PC-3 (cell line): ENCODE results near the gene SERPINA5. TPM values are rescaled to one million over a fixed set of nuclear protein-coding genes. Genes with fewer than 3 reads are reported as not detected.

Experiments
- ATAC-seq: fragments of 200-7000 bp; cut with Tn5 transposase; 2 replicates; pipeline ENCODE4 v1.9.1; 2020; ENCODE audit warnings: mild to moderate bottlenecking, moderate library complexity
- BruUV-seq: library from RNA; stranded (reverse); fragments of 400-500 nt; replicated peaks from 2 replicates; lab custom pipeline; 2021; lab: Mats Ljungman, UMichigan
- CTCF ChIA-PET: fragments of 300-600 bp; sonication (Branson Sonifier 250); formaldehyde crosslinking; loops from one replicate; lab custom pipeline; 2022; ENCODE audit warnings: antibody characterized with exemption; lab: Charles Lee
- POLR2A ChIA-PET: fragments of 300-600 bp; sonication (Branson Sonifier 250); formaldehyde crosslinking; loops from one replicate; lab custom pipeline; 2022; ENCODE audit warnings: antibody characterized with exemption; ENCODE audit not compliant: unreplicated experiment; lab: Charles Lee
- DNase-seq: peaks from one replicate; pipeline ENCODE4 v3.0.0-alpha.2; 2015
- H2AFZ ChIP-seq: fragments of 300-600 bp; sonication (generic); 2 replicates; pipeline ENCODE4 v1.6.0; 2016; ENCODE audit warnings: antibody characterized with exemption, low read length
- H3F3A ChIP-seq: fragments of 300-600 bp; sonication (generic); one replicate; pipeline ENCODE4 v1.6.0; 2017; ENCODE audit warnings: antibody characterized with exemption, low read length, control low read depth, mild to moderate bottlenecking; ENCODE audit not compliant: unreplicated experiment
- H3K27ac ChIP-seq: fragments of 300-600 bp; sonication (generic); 2 replicates; pipeline ENCODE4 v1.5.1; 2016; ENCODE audit warnings: mild to moderate bottlenecking, low read length
- H3K27me3 ChIP-seq: fragments of 300-600 bp; sonication (generic); 2 replicates; pipeline ENCODE4 v1.6.1; 2016; ENCODE audit warnings: low read length, mixed read lengths
- H3K36me3 ChIP-seq: fragments of 300-600 bp; sonication (generic); 2 replicates; pipeline ENCODE4 v1.6.1; 2016; ENCODE audit warnings: low read depth, mixed run types, low read length, mixed read lengths
- H3K4me1 ChIP-seq: fragments of 300-600 bp; sonication (generic); 2 replicates; pipeline ENCODE4 v1.5.1; 2016; ENCODE audit warnings: low read length; ENCODE audit not compliant: insufficient read depth
- H3K4me2 ChIP-seq: fragments of 300-600 bp; sonication (generic); 2 replicates; pipeline ENCODE4 v1.6.0; 2016; ENCODE audit warnings: low read length
- H3K4me3 ChIP-seq: fragments of 300-600 bp; sonication (generic); 2 replicates; pipeline ENCODE4 v1.5.1; 2016; ENCODE audit warnings: mild to moderate bottlenecking, low read length, mixed read lengths
- H3K79me2 ChIP-seq: fragments of 300-600 bp; sonication (generic); 2 replicates; pipeline ENCODE4 v1.6.1; 2017; ENCODE audit warnings: low read length, mixed read lengths
- H3K9ac ChIP-seq: fragments of 300-600 bp; sonication (generic); 2 replicates; pipeline ENCODE4 v1.6.0; 2016; ENCODE audit warnings: mild to moderate bottlenecking, low read length
- H3K9me2 ChIP-seq: fragments of 300-600 bp; sonication (generic); replicated peaks from 2 replicates; pipeline ENCODE4 v1.6.1; 2016; ENCODE audit warnings: mixed run types, low read length, mixed read lengths
- H3K9me3 ChIP-seq: fragments of 300-600 bp; sonication (generic); 2 replicates; pipeline ENCODE4 v1.6.1; 2016; ENCODE audit warnings: low read length, mixed read lengths
- H4K20me1 ChIP-seq: fragments of 300-600 bp; sonication (generic); 2 replicates; pipeline ENCODE4 v1.6.1; 2016; ENCODE audit warnings: low read length, mixed read lengths
- EZH2 ChIP-seq: fragments of 300-600 bp; sonication (generic); IDR thresholded peaks from one replicate; pipeline ENCODE4 v1.6.1; 2017; ENCODE audit warnings: antibody characterized with exemption, mild to moderate bottlenecking, low read length; ENCODE audit not compliant: unreplicated experiment
- EZH2phosphoT487 ChIP-seq: fragments of 300-600 bp; sonication (generic); IDR thresholded peaks from 2 replicates; pipeline ENCODE4 v1.6.1; 2018; ENCODE audit warnings: mild to moderate bottlenecking, antibody characterized with exemption, low read length, borderline replicate concordance
- intact Hi-C: fragments of 100-400 bp; cut with micrococcal nuclease; formaldehyde crosslinking; loops from 2 replicates; pipeline ENCODE4 v1.9.0; 2023
- total RNA-seq: library from RNA; depleted of rRNA; stranded (reverse); fragments of >200 nt; gene quantifications from 2 replicates; pipeline ENCODE4 v1.2.3, GENCODE V29; 2014
- TF ChIP-seq, protein P1 (sequence below): fragments of 300-600 bp; sonication (generic); conservative IDR thresholded peaks from 2 replicates; pipeline ENCODE4 v1.5.1; 2017; ENCODE audit warnings: antibody characterized with exemption, low read depth, mild to moderate bottlenecking, low read length

Gene SERPINA5
- total RNA-seq, 1 experiment from 2014 or later = not detected

GRCh38 chr14:94638339-94638738 lies 57.1 kb downstream of the SERPINA5 start:
- DNase-seq (no peak), ATAC-seq (no peak)
- Histone ChIP-seq H3F3A (no peaks in the 10 kb centered on the region), H3K36me3 (no peaks in the 10 kb centered on the region), H4K20me1 (no peaks in the 10 kb centered on the region), H3K9ac (no peak overlapping the region), H2AFZ (no peak overlapping the region), H3K27ac (no peak overlapping the region), H3K9me2 (no peaks in the 10 kb centered on the region), H3K27me3 (no peaks in the 10 kb centered on the region), H3K4me2 (no peak overlapping the region), H3K9me3 (no peaks in the 10 kb centered on the region), H3K4me3 (no peak overlapping the region), H3K4me1 (no peaks in the 10 kb centered on the region), H3K79me2 (no peaks in the 10 kb centered on the region)
- BruUV-seq = no TSS peak
- CTCF ChIA-PET = no interaction called here
- TF ChIP-seq, protein P1, sequence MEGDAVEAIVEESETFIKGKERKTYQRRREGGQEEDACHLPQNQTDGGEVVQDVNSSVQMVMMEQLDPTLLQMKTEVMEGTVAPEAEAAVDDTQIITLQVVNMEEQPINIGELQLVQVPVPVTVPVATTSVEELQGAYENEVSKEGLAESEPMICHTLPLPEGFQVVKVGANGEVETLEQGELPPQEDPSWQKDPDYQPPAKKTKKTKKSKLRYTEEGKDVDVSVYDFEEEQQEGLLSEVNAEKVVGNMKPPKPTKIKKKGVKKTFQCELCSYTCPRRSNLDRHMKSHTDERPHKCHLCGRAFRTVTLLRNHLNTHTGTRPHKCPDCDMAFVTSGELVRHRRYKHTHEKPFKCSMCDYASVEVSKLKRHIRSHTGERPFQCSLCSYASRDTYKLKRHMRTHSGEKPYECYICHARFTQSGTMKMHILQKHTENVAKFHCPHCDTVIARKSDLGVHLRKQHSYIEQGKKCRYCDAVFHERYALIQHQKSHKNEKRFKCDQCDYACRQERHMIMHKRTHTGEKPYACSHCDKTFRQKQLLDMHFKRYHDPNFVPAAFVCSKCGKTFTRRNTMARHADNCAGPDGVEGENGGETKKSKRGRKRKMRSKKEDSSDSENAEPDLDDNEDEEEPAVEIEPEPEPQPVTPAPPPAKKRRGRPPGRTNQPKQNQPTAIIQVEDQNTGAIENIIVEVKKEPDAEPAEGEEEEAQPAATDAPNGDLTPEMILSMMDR = no peak
- TF ChIP-seq EZH2phosphoT487 = no peak
- TF ChIP-seq EZH2 = no peak
- intact Hi-C loops = no loop called here
- POLR2A ChIA-PET = no interaction called here

GRCh38 chr14:94638961-94639817 lies 58.0 kb downstream of the SERPINA5 start:
- POLR2A ChIA-PET = no interaction called here

More at GRCh38 chr14:94638961-94639817, 58.0 kb downstream of the SERPINA5 start:
- Histone ChIP-seq H3K9ac (no peak overlapping the region), H3F3A (no peaks in the 10 kb centered on the region), H3K9me3 (no peaks in the 10 kb centered on the region), H4K20me1 (no peaks in the 10 kb centered on the region), H3K79me2 (no peaks in the 10 kb centered on the region), H3K9me2 (no peaks in the 10 kb centered on the region), H3K4me3 (no peak overlapping the region), H3K27ac (no peak overlapping the region), H3K36me3 (no peaks in the 10 kb centered on the region), H3K4me1 (no peaks in the 10 kb centered on the region), H2AFZ (no peak overlapping the region), H3K4me2 (no peak overlapping the region), H3K27me3 (no peaks in the 10 kb centered on the region)
- no TSS peak for BruUV-seq
- DNase-seq = no peak
- ATAC-seq = no peak
- CTCF ChIA-PET = no interaction called here
- intact Hi-C loops = no loop called here
- TF ChIP-seq EZH2phosphoT487 (no peak), EZH2 (no peak)
- TF ChIP-seq, protein P1 = no peak
